HG03342 (cell line): ENCODE data around the gene C6orf163.

ENCODE experiments used
- ATAC-seq: cut with Tn5 transposase; IDR thresholded peaks from one replicate; pipeline ENCODE4 v1.9.1; 2021; ENCODE audit warnings: mild to moderate bottlenecking, moderate library complexity; ENCODE audit not compliant: unreplicated experiment

C6orf163 gene

DNA sequence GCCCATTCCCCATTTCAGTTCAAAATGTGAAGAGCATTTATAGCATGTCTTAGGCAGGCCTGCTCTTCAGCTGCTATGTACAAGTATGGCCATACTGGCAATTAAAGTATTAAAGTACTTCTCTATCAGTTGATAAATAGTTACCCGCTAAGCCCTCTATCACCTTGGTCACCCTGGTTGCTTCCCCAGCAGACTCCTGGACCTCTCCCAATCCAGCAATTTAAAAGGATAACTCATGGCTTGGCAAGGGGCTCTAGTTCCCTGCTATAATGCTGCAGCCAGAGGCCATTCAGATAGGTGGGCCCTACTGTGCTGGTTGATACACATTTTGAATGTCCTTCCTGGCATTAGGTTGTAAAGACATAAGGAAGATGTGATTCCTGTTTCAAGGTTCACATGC, 7.0 kb downstream of the C6orf163 start:
- ATAC-seq = no peak

- ATAC-seq = no peak
Measured at GRCh38 chr6:87356181-87356580, 11.6 kb downstream of the C6orf163 start.

DNA sequence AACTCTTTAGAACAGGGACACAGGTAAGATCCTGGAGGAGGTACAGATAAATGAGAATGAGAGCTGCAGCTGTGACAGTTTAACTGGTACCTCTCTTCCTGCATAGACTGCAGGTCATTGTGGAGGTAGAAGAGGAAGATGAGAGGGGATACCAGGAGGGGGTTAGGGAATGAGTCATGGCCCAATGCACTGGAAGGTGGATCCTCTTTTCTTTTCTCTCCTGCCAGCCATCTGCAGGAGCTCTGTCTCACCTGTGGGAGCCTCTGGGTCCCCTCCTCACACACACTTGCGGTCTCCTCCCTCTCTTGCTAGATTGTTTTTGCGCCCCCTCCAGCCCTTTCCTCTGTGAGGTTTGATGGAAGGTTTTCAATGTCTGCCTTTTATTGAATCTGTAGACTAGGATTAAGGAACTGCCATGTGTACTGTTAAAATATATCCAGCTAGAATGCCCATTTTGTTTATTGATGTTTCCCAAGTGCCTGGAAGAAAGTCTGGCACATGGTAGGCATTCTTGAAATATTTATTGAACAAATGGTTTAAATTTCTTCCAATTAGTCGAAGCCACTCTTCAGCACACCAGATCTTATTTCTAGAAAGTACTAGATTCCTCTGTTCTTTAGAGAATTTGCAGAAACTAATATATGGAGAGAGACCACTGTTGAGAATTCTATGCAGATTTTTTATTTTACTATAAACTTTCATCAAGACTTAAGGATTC, 13.0 kb downstream of the C6orf163 start:
- no peak for ATAC-seq

- no peak for ATAC-seq
Measured at GRCh38 chr6:87364602-87365252, 20.1 kb downstream of the C6orf163 start.

DNA sequence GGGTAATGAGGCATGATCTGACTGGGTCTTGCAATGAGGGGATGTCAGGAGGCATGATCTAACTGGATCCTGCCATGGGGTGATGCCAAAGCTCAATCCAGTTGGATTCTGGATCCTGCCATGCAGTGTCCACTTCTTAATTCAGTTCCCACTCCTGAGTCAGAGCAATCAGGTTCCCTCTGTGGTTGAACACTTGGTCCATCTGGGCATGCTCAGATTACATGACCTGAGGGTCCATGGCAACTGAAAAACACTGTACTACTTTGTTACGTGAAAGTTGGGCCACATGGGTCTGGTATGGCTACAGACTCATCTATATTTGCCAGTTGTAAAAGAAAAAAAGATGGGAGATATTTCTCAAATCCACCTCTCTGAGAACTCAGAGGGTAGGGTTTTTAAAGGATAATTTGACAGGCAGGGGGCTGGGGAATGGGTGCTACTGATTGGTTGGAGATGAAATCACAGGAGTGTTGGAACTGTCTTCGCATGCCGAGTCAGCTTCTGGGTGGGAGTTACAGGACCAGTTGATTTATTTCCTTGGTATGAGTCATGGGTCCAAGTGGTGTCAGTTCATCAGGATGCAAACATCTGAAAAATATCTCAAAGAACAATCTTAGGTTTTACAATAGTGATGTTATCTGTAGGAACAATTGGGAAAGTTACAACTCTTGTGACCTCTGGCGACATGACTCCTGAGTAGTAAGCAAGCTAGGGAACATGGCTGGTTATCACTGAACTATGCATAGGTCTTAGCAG, 21.6 kb downstream of the C6orf163 start:
- ATAC-seq = no peak

DNA sequence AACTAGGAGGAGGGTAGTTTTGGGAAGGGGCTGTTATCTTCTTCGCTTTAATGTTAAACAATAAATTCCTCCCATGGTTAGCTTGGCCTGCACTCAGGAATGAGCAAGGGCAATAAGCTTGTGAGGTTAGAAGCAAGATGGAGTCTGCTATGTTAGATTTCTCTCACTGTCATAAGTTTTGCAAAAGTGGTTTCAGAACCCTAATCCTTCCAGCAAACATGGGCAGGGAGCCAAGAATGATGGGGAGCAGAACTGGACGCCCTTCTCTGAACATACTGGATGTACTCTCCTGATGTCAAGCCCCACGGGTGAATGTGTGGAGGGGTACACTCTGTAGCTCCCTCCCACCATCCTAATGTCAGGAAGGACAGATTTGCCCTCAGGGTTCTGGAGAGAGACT, 22.3 kb downstream of the C6orf163 start:
- no peak for ATAC-seq

DNA sequence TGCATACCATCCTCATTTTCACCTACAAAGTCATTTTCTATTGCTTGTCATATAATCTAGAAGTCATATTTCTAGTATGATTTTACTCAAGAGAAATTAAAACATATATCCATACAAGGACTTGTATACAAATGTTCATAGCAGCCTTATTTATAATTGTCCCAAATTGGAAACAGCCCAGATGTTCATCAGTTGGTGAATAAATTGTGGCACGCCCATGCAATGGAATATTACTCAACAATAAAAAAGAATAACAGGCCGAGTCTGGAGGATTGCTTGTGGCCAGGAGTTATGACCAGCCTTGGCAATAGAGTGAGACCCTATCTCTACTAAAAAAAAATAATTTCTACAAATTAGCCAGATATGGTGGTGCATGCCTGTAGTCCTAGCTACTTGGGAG, 28.8 kb downstream of the C6orf163 start:
- no peak for ATAC-seq

- ATAC-seq = no peak
Measured at GRCh38 chr6:87375315-87375714, 30.7 kb downstream of the C6orf163 start.

- no peak for ATAC-seq
Measured at GRCh38 chr6:87376643-87377042, 32.0 kb downstream of the C6orf163 start.

DNA sequence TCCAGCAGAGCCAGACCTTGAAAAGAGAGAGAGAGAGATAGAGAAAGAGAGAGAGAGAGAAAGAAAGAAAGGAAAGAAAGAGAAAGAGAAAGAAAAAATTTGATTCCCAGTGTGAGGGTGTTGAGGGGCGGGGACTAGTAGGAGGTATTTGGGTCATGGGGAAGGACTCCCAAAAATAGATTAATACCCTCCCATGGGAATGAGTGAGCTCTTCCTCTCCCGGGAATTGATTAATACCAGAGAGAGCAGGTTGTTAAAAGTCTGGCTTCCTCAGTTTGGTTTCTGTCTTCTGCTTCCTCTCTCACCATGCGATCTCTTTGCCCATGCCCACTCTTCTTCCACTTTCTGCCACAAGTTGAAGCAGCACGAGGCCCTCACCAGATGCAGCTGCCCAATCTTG, 34.3 kb downstream of the C6orf163 start:
- ATAC-seq = no peak

- no peak for ATAC-seq
Measured at GRCh38 chr6:87382861-87383260, 38.2 kb downstream of the C6orf163 start.

- no peak for ATAC-seq
Measured at GRCh38 chr6:87384038-87384437, 39.4 kb downstream of the C6orf163 start.

- ATAC-seq = no peak
Measured at GRCh38 chr6:87384449-87384848, 39.8 kb downstream of the C6orf163 start.

GRCh38 chr6:87391334-87391733, 46.7 kb downstream of the C6orf163 start:
- peak; percentile 59 for ATAC-seq

DNA sequence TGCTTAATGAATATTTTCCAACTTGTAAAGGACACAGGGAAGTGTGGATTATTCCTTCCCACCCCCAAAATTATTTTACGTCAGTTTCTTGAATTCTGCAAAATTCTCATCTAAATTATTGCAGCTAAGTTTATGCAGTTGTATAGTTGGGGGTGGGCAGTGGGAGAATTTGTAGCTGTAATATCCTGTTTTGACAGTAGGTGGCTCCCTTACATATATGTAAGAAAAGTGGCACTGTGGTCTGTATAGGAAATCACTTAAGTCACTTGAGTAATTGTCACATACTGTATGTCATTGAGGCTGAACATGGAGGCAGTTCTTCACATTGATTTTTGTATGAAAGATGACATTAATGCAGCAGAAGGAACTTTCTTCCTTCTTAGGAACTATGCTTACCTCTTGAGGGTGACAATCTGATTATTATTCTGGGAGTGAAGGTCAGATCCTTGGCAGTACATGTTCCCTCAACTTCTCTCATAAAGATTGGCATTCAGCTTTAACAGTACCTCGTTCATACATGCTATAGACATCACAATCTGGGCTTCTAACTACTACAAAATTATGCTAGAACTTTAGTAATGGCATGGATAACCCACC, 48.5 kb downstream of the C6orf163 start:
- peak; percentile 74 for ATAC-seq

GRCh38 chr6:87395431-87395830, 50.8 kb downstream of the C6orf163 start:
- ATAC-seq = no peak

DNA sequence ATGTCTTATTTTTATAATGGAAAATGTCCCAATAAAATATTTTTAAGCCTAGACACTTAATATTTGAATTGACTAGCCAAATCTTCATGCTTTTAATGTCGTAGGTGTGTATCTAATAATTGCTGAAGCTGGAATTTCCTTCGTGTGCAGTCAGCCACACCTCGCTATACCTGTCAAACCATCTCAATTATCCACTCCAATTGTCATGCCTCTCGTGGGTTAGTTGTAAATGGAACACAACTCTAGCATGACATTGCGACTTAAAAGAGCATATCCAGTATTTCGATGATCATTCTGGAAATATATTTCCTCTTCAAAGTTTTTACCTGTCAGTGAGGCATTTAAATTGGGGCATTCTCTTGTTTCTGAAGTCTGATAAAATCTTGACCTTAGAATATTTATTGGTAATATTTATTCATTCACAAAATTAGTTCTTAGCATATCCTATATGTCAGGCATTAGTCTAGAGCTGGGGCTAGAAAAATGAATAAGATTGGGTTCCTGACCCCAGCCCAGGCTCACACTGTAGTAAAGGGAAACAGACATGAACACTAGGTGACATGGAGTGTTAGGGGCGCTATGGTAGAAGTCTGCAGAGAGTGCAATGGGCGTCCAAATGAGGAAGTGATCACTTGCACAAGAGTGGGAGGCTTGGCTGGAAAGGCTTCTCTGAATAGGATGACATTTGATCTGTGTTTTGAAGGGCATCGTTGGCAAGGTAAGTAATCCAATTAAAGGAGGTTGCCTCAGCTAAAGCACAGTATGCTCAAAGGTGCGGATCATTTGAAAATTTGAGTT, 52.2 kb downstream of the C6orf163 start:
- peak; percentile 78 for ATAC-seq

GRCh38 chr6:87397656-87398055, 53.0 kb downstream of the C6orf163 start:
- no peak for ATAC-seq

- no peak for ATAC-seq
Measured at GRCh38 chr6:87401832-87402231, 57.2 kb downstream of the C6orf163 start.

DNA sequence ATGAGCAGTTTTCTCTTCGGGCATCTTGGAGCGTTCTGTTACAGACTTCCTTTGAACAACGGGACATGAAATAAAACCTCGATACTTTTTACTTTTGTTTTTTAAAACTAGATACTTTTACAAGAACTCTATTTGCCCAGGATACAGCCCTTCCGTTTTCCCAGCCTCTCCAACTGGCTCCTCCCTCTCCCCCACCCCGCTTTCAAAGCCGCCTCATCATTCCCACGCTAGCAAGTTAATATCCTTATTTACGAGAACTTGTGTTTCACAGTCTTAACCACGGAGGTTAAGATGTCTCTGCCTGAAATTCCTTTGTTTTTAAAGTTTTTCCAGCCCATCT, 62.9 kb downstream of the C6orf163 start:
- peak; percentile 8 for ATAC-seq
